Endothelial cell of umbilical vein (primary cell): ENCODE results near the gene SH3RF1. TPM values are rescaled to one million over a fixed set of nuclear protein-coding genes. Genes with fewer than 3 reads are reported as not detected.

Experiments used
- BruUV-seq: library from RNA; stranded (reverse); fragments of 400-500 nt; replicated peaks from 2 replicates; lab custom pipeline; 2021; lab: Mats Ljungman, UMichigan
- CTCF ChIA-PET: fragments of 300-600, 350-600 bp; sonication (Branson Sonifier 250); formaldehyde crosslinking; loops from one replicate; lab custom pipeline; 2021; ENCODE audit warnings: antibody characterized with exemption, inconsistent platforms; lab: Charles Lee
- POLR2A ChIA-PET: fragments of 300-600, 350-600 bp; sonication (Branson Sonifier 250); formaldehyde crosslinking; loops from one replicate; lab custom pipeline; 2021; ENCODE audit warnings: antibody characterized with exemption, inconsistent platforms; lab: Charles Lee
- DNase-seq: peaks from one replicate; pipeline ENCODE4 v3.0.0-alpha.2; 2011; ENCODE audit warnings: low read depth, low spot score
- FAIRE-seq: peaks from 2 replicates; lab custom pipeline; 2011; peaks lifted over from hg19 to GRCh38; lab: Jason Lieb, UNC
- H2AFZ ChIP-seq: 2 replicates; pipeline ENCODE4 v1.6.0; 2012; ENCODE audit warnings: low read depth, low read length, control low read depth, inconsistent platforms
- H3K27ac ChIP-seq: 2 replicates; pipeline ENCODE4 v1.5.1; 2011; ENCODE audit warnings: low read depth, mild to moderate bottlenecking, control low read depth, low read length, moderate library complexity; ENCODE audit not compliant: insufficient read depth
- H3K27me3 ChIP-seq, 2 experiments: 2 replicates each; pipeline versions ENCODE4 v1.6.0 to v1.6.1; 2011; ENCODE audit warnings: low read length in 2 of 2, mixed read lengths in 1 of 2; ENCODE audit not compliant: control insufficient read depth in 2 of 2, insufficient read depth in 2 of 2
- H3K36me3 ChIP-seq, 2 experiments: 2 replicates in 1 of 2; 3 replicates in 1 of 2; pipeline ENCODE4 v1.5.1; 2011; ENCODE audit warnings: low read length in 2 of 2, mild to moderate bottlenecking in 1 of 2, moderate library complexity in 1 of 2; ENCODE audit not compliant: control insufficient read depth in 2 of 2, insufficient read depth in 2 of 2; ENCODE audit errors: extremely low read depth in 1 of 2
- H3K4me1 ChIP-seq: 3 replicates; pipeline ENCODE4 v1.5.1; 2011; ENCODE audit warnings: mild to moderate bottlenecking, low read length; ENCODE audit not compliant: control insufficient read depth, insufficient read depth; ENCODE audit errors: extremely low read depth
- H3K4me2 ChIP-seq: 2 replicates; pipeline ENCODE4 v1.6.1; 2011; ENCODE audit warnings: low read length, control low read depth, mixed read lengths; ENCODE audit not compliant: insufficient read depth
- H3K4me3 ChIP-seq, 3 experiments: fragments of 200-600 bp in 1 of 3; sonication (generic), shearing (Covaris generic) in 1 of 3; replicated peaks in 1 of 3; 2 replicates each; pipeline ENCODE4 v1.5.1; 2011 to 2016; ENCODE audit warnings: control low read depth in 3 of 3, low read length in 3 of 3, mild to moderate bottlenecking in 2 of 3, inconsistent platforms in 1 of 3, low read depth in 1 of 3, moderate library complexity in 1 of 3; ENCODE audit not compliant: insufficient read depth in 1 of 3
- H3K79me2 ChIP-seq: 2 replicates; pipeline ENCODE4 v1.6.0; 2012; ENCODE audit warnings: low read length, inconsistent platforms; ENCODE audit not compliant: control insufficient read depth, insufficient read depth
- H3K9ac ChIP-seq: replicated peaks from 2 replicates; pipeline ENCODE3; 2011; ENCODE audit warnings: low read length, control low read depth; ENCODE audit not compliant: insufficient read depth; ENCODE audit errors: extremely low read depth
- H3K9me1 ChIP-seq: replicated peaks from 3 replicates; pipeline ENCODE4 v1.6.0; 2011; ENCODE audit warnings: mild to moderate bottlenecking, low read length; ENCODE audit not compliant: control insufficient read depth, insufficient read depth; ENCODE audit errors: extremely low read depth
- H3K9me3 ChIP-seq: replicated peaks from 2 replicates; pipeline ENCODE4 v1.5.1; 2012; ENCODE audit warnings: low read length, inconsistent platforms; ENCODE audit not compliant: control insufficient read depth, insufficient read depth
- H4K20me1 ChIP-seq: replicated peaks from 2 replicates; pipeline ENCODE3; 2011; ENCODE audit warnings: mild to moderate bottlenecking, low read length; ENCODE audit not compliant: control insufficient read depth, insufficient read depth; ENCODE audit errors: extremely low read depth
- FOS ChIP-seq: IDR thresholded peaks from 2 replicates; pipeline ENCODE4 v1.6.1; 2011; ENCODE audit warnings: mild to moderate bottlenecking, low read length, moderate library complexity, borderline replicate concordance; ENCODE audit not compliant: insufficient read depth
- JUN ChIP-seq: IDR thresholded peaks from 2 replicates; pipeline ENCODE4 v1.6.1; 2011; ENCODE audit warnings: borderline replicate concordance, low read depth; ENCODE audit not compliant: insufficient read length, insufficient read depth
- MYC ChIP-seq: IDR thresholded peaks from one replicate; pipeline ENCODE4 v1.6.1; 2011; ENCODE audit warnings: mild to moderate bottlenecking, low read depth, low read length
- POLR2AphosphoS5 ChIP-seq: IDR thresholded peaks from 2 replicates; pipeline ENCODE4 v1.6.1; 2012; ENCODE audit warnings: low read depth, mild to moderate bottlenecking, control low read depth, low read length, moderate library complexity; ENCODE audit not compliant: insufficient read depth
- dilution Hi-C: fragments of 300-500 bp; cut with MboI; formaldehyde crosslinking; loops from one replicate; pipeline ENCODE4 v1.15.0; 2019; ENCODE audit warnings: low sequenced_read_pairs; ENCODE audit not compliant: extremely low pct_ligation_motif_present
- intact Hi-C: fragments of 100-400 bp; cut with micrococcal nuclease; formaldehyde crosslinking; loops from one replicate; pipeline ENCODE4 v1.10.0; 2022
- polyA plus RNA-seq, 4 experiments: library from polyadenylated mRNA; depleted of rRNA in 3 of 4; stranded (reverse) in 3 of 4; unstranded in 1 of 4; fragments of >200 nt; gene quantifications; 2 replicates each; pipeline versions ENCODE4 v1.2.1 to v1.2.3, GENCODE V29; 2011 to 2012; ENCODE audit warnings: missing spikeins in 1 of 4
- total RNA-seq: library from RNA; stranded (reverse); gene quantifications from 2 replicates; pipeline ENCODE4 v1.2.3, GENCODE V29; 2021

SH3RF1 gene
- total and polyA plus RNA-seq, 2 donors (not counting 3 experiments of a cell fraction or from before 2014, with no cell fraction given) = 16.2 to 24.9 TPM

- TF ChIP-seq MYC (no peak), JUN (peak; percentile 47)
- dilution Hi-C loops (no loop called here), intact Hi-C loops (loop anchor here (2.0 to 5.0 kb wide), 3 partner anchors 43 to 93 kb away; no protein-coding TSS in a partner anchor)
- peak overlapping the region; percentile 24 for H3K9ac ChIP-seq
- no peak overlapping the region for H3K4me3 ChIP-seq
- no peak overlapping the region for H3K4me2 ChIP-seq
- no peaks in the 10 kb centered on the region for H4K20me1 ChIP-seq
- DNase-seq (peak; percentile 34), FAIRE-seq (no peak)
- peak overlapping the region; percentile 76 for H3K27ac ChIP-seq
- CTCF ChIA-PET = interaction anchor here (0.9 to 1.9 kb wide), 9 partner anchors 8 to 150 kb away, joined by 3 to 5 read pairs (median 4); partner anchors contain the start of gene CBR4
- H3K9me3 ChIP-seq = no peaks in the 10 kb centered on the region
- H3K36me3 ChIP-seq = peaks cover 2 to 6% of the 10 kb centered on the region in 2 experiments
- POLR2A ChIA-PET = no interaction called here
- peaks cover 63% of the 10 kb centered on the region for H3K79me2 ChIP-seq
- H3K27me3 ChIP-seq = no peaks in the 10 kb centered on the region
- BruUV-seq = no TSS peak
- no peak overlapping the region for H2AFZ ChIP-seq
- peaks cover 42% of the 10 kb centered on the region for H3K4me1 ChIP-seq
- no peaks in the 10 kb centered on the region for H3K9me1 ChIP-seq
Observed at GRCh38 chr4:169159624-169160171, 111.1 kb downstream of the SH3RF1 start.

- Histone ChIP-seq H2AFZ (no peak overlapping the region), H3K4me3 (no peak overlapping the region), H3K79me2 (peaks cover 56% of the 10 kb centered on the region), H3K9me1 (no peaks in the 10 kb centered on the region), H3K27me3 (no peaks in the 10 kb centered on the region), H3K9me3 (no peaks in the 10 kb centered on the region), H3K4me2 (peak overlapping the region; percentile 15), H3K36me3 (peaks cover 2 to 10% of the 10 kb centered on the region in 2 experiments), H3K9ac (peak overlapping the region; percentile 19), H3K27ac (peak overlapping the region; percentile 76), H4K20me1 (no peaks in the 10 kb centered on the region), H3K4me1 (peaks cover 42% of the 10 kb centered on the region)
- ChIA-PET POLR2A (no interaction called here), CTCF (interaction anchor here (0.9 to 1.2 kb wide), 4 partner anchors 9 to 43 kb away, joined by 3 to 4 read pairs (median 3); no protein-coding TSS in a partner anchor)
- DNase-seq (no peak), FAIRE-seq (no peak)
- BruUV-seq = TSS peak; percentile 35
- dilution Hi-C loops = no loop called here
- TF ChIP-seq FOS = no peak
- TF ChIP-seq POLR2AphosphoS5 = no peak
- TF ChIP-seq MYC = no peak
- intact Hi-C loops = loop anchor here (1.0 to 5.0 kb wide), 4 partner anchors 12 to 93 kb away; no protein-coding TSS in a partner anchor
Observed at GRCh38 chr4:169158861-169159260, 111.9 kb downstream of the SH3RF1 start.
